Chondrocyte (in vitro differentiated cells): Measurements from ENCODE around the gene SLC25A6. TPM values are rescaled to one million over a fixed set of nuclear protein-coding genes. Genes with fewer than 3 reads are reported as not detected.

Experiments
- DNase-seq: peaks from one replicate; pipeline ENCODE4 v3.0.0; 2021; ENCODE audit warnings: mixed read lengths, low spot score
- H3K27ac Mint-ChIP-seq: one replicate; pipeline ENCODE4 v1.8.0; 2021; ENCODE audit warnings: mild to moderate bottlenecking, moderate library complexity, mixed read lengths; ENCODE audit not compliant: unreplicated experiment
- H3K27me3 Mint-ChIP-seq: 2 replicates; pipeline ENCODE4 v1.8.0; 2021; ENCODE audit warnings: low read depth, mixed read lengths
- H3K36me3 Mint-ChIP-seq: 2 replicates; pipeline ENCODE4 v1.8.0; 2021; ENCODE audit warnings: low read depth, mixed read lengths
- H3K4me1 Mint-ChIP-seq: 2 replicates; pipeline ENCODE4 v1.8.0; 2021; ENCODE audit warnings: low read depth, mild to moderate bottlenecking, mixed read lengths
- H3K4me3 Mint-ChIP-seq: one replicate; pipeline ENCODE4 v1.8.0; 2021; ENCODE audit warnings: mild to moderate bottlenecking, moderate library complexity, mixed read lengths; ENCODE audit not compliant: unreplicated experiment
- H3K9me3 Mint-ChIP-seq: 2 replicates; pipeline ENCODE4 v1.8.0; 2021; ENCODE audit warnings: low read depth, mixed read lengths
- total RNA-seq: library from RNA; stranded (reverse); gene quantifications from 3 replicates; pipeline ENCODE4 v1.2.1, GENCODE V29; 2021
- TF ChIP-seq, protein P1 (sequence below): fragments of 200-600 bp; sonication (generic); IDR thresholded peaks from 2 replicates; pipeline ENCODE4 v1.5.0; 2021; ENCODE audit warnings: antibody characterized with exemption, mild to moderate bottlenecking, moderate library complexity

Gene SLC25A6
- total RNA-seq, 1 donor from 2014 or later, result 327 TPM

- Mint-ChIP-seq H3K27ac (no peak overlapping the region), H3K9me3 (no peaks in the 10 kb centered on the region), H3K4me3 (no peak overlapping the region), H3K4me1 (no peaks in the 10 kb centered on the region), H3K36me3 (peaks cover 14% of the 10 kb centered on the region), H3K27me3 (no peaks in the 10 kb centered on the region)
- TF ChIP-seq, protein P1, sequence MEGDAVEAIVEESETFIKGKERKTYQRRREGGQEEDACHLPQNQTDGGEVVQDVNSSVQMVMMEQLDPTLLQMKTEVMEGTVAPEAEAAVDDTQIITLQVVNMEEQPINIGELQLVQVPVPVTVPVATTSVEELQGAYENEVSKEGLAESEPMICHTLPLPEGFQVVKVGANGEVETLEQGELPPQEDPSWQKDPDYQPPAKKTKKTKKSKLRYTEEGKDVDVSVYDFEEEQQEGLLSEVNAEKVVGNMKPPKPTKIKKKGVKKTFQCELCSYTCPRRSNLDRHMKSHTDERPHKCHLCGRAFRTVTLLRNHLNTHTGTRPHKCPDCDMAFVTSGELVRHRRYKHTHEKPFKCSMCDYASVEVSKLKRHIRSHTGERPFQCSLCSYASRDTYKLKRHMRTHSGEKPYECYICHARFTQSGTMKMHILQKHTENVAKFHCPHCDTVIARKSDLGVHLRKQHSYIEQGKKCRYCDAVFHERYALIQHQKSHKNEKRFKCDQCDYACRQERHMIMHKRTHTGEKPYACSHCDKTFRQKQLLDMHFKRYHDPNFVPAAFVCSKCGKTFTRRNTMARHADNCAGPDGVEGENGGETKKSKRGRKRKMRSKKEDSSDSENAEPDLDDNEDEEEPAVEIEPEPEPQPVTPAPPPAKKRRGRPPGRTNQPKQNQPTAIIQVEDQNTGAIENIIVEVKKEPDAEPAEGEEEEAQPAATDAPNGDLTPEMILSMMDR, result no peak
- no peak for DNase-seq
These were observed 30.0 kb downstream of the SLC25A6 start for GRCh38 chrX:1361910-1362309.

GRCh38 chrX:1361275-1361674 is 30.6 kb downstream of the SLC25A6 start:
- Mint-ChIP-seq H3K27ac (no peak overlapping the region), H3K9me3 (no peaks in the 10 kb centered on the region), H3K4me3 (no peak overlapping the region), H3K4me1 (no peaks in the 10 kb centered on the region), H3K36me3 (peaks cover 14% of the 10 kb centered on the region), H3K27me3 (no peaks in the 10 kb centered on the region)
- TF ChIP-seq, protein P1, result no peak
- peak; percentile 39 for DNase-seq

DNA sequence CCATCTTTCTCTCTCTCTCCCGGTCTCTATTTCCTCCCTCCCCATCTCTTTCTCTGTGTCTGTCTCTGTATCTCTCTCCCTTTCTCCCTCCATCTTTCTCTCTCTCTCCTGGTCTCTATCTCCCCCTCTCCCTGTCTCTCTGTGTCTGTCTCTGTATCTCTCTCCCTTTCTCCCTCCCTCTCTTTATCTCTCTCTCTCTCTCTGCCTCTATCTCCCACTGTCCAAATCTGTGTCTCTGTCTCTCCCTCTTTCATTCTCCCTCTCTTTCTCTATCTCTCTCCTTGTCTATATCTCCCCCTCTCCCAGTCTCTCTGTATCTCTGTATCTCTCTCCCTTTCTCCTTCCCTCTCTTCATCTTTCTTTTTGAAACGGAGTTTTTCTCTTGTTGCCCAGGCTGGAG is 31.7 kb downstream of the SLC25A6 start:
- Mint-ChIP-seq H3K36me3 (peaks cover 14% of the 10 kb centered on the region), H3K27ac (no peak overlapping the region), H3K9me3 (no peaks in the 10 kb centered on the region), H3K4me3 (no peak overlapping the region), H3K27me3 (no peaks in the 10 kb centered on the region), H3K4me1 (no peaks in the 10 kb centered on the region)
- no peak for DNase-seq
- TF ChIP-seq, protein P1, result no peak

DNA sequence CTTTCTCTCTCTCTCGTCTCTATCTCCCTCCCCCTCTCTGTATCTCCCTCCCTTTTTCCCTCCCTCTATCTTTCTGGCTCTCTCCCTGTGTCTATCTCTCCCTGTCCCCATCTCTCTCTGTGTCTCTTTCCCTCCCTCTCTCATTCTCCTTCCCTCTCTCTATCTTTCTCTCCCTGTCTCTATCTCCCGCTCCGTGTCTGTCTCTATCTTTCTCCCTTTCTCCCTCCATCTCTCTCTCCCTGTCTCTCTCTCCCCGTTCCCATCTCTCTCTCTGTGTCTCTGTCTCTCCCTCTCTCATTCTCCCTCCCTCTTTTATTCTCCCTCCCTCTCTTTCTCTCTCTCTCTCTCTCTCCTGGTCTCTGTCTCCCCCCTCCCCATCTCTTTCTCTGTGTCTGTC is 32.4 kb downstream of the SLC25A6 start:
- Mint-ChIP-seq H3K36me3 (peaks cover 14% of the 10 kb centered on the region), H3K4me3 (no peak overlapping the region), H3K27me3 (no peaks in the 10 kb centered on the region), H3K4me1 (no peaks in the 10 kb centered on the region), H3K27ac (no peak overlapping the region), H3K9me3 (no peaks in the 10 kb centered on the region)
- TF ChIP-seq, protein P1, result no peak
- DNase-seq, result no peak

GRCh38 chrX:1358793-1359476 is 33.0 kb downstream of the SLC25A6 start:
- TF ChIP-seq, protein P1, result no peak
- DNase-seq, result peak; percentile 41
- Mint-ChIP-seq H3K27me3 (no peaks in the 10 kb centered on the region), H3K36me3 (peaks cover 14% of the 10 kb centered on the region), H3K4me3 (no peak overlapping the region), H3K27ac (no peak overlapping the region), H3K9me3 (no peaks in the 10 kb centered on the region), H3K4me1 (no peaks in the 10 kb centered on the region)
